SK-N-SH treated with all-trans-retinoic acid at 6 μM for 48 hours (cell line): ENCODE measurements around the gene CCDC40.

Experiments
- ARNTL ChIP-seq: fragments of 450-650 bp; formaldehyde crosslinking; IDR thresholded peaks from 2 replicates; pipeline ENCODE4 v1.5.0; 2020; ENCODE audit warnings: low read depth, mild to moderate bottlenecking, moderate library complexity, borderline replicate concordance
- CSDC2 ChIP-seq: fragments of 250-450 bp; sonication (Bioruptor Pico); IDR thresholded peaks from 2 replicates; pipeline ENCODE4 v1.5.0; 2020; ENCODE audit warnings: mild to moderate bottlenecking, moderate library complexity
- ESRRG ChIP-seq: fragments of 250-450 bp; sonication (Bioruptor Pico); IDR thresholded peaks from 2 replicates; pipeline ENCODE4 v1.6.1; 2021; ENCODE audit warnings: mild to moderate bottlenecking
- ISL1 ChIP-seq: fragments of 250-450 bp; sonication (Bioruptor Pico); IDR thresholded peaks from 2 replicates; pipeline ENCODE4 v2.1.2; 2022; ENCODE audit warnings: mild to moderate bottlenecking, moderate library complexity
- OSR1 ChIP-seq: fragments of 250-450 bp; sonication (Bioruptor Pico); IDR thresholded peaks from 2 replicates; pipeline ENCODE4 v1.8.0; 2022; ENCODE audit warnings: moderate library complexity, mild to moderate bottlenecking, inconsistent platforms
- SNAI2 ChIP-seq: fragments of 250-450 bp; sonication (Bioruptor Pico); IDR thresholded peaks from 2 replicates; pipeline ENCODE4 v1.5.0; 2020; ENCODE audit warnings: mild to moderate bottlenecking, moderate library complexity
- TCF4 ChIP-seq: fragments of 250-450 bp; sonication (Bioruptor Pico); IDR thresholded peaks from 2 replicates; pipeline ENCODE4 v1.8.0; 2021; ENCODE audit warnings: mild to moderate bottlenecking, moderate library complexity, borderline replicate concordance
- TSHZ2 ChIP-seq: fragments of 250-450 bp; sonication (Bioruptor Pico); IDR thresholded peaks from 2 replicates; pipeline ENCODE4 v1.5.0; 2020; ENCODE audit warnings: mild to moderate bottlenecking, moderate library complexity
- ZC3H10 ChIP-seq: fragments of 250-450 bp; sonication (Bioruptor Pico); IDR thresholded peaks from 2 replicates; pipeline ENCODE4 v1.5.1; 2021; ENCODE audit warnings: mild to moderate bottlenecking, moderate library complexity
- ZFP3 ChIP-seq: fragments of 250-450 bp; sonication (Bioruptor Pico); IDR thresholded peaks from 2 replicates; pipeline ENCODE4 v1.5.0; 2020; ENCODE audit warnings: mild to moderate bottlenecking, moderate library complexity
- ZFP30 ChIP-seq: fragments of 450-650 bp; formaldehyde crosslinking; IDR thresholded peaks from 2 replicates; pipeline ENCODE4 v1.5.0; 2022; ENCODE audit warnings: mild to moderate bottlenecking, moderate library complexity
- ZNF70 ChIP-seq: fragments of 450-650 bp; formaldehyde crosslinking; IDR thresholded peaks from 2 replicates; pipeline ENCODE4 v1.5.0; 2020; ENCODE audit warnings: mild to moderate bottlenecking, moderate library complexity
- ZNF8 ChIP-seq: fragments of 450-650 bp; formaldehyde crosslinking; IDR thresholded peaks from 2 replicates; pipeline ENCODE4 v1.5.0; 2020; ENCODE audit warnings: mild to moderate bottlenecking, moderate library complexity
- TF ChIP-seq, protein P1 (sequence below): fragments of 250-450 bp; sonication (Bioruptor Pico); IDR thresholded peaks from 2 replicates; pipeline ENCODE4 v1.8.0; 2020; ENCODE audit warnings: mild to moderate bottlenecking, moderate library complexity, borderline replicate concordance

DNA sequence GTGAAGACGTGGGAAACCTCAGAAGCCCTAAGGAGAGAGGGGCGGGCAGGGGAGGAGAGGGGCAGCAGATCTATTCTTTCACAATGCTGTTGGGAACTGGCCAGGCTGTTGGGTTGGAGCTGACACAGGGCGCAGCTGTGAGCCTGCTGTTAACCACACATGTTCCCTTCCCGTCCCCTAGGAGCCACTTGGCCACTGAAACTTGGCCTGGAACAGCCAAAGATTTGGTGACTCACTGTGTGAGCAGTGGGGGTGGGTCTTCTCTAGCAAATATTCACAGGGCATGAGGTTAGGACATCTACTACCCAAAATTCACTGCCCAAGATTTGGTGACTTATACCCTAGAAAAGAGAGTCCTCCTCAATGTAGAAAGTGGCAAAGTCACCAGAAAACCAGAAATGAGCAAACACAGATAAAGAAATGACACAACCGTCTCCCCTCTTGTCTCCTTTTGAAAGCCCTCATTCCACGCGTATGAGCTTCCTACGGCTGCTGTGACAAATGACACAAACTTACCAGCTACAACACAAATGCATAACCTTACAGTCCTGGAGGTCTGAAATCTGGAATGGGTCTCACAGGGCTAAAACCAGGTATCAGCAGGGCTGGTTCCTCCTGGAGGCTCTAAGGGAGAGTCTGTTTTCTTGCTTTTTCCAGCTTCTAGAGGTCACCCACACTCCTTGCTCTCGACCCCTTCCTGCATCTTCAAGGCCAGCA is 7.0 kb upstream of the CCDC40 start:
- no peak for TF ChIP-seq ZFP30 (CRISPR knock-in tag)
- no peak for TF ChIP-seq ISL1 (CRISPR knock-in tag)
- no peak for TF ChIP-seq ZC3H10
- TF ChIP-seq TCF4 (CRISPR knock-in tag): no peak
- TF ChIP-seq, protein P1, sequence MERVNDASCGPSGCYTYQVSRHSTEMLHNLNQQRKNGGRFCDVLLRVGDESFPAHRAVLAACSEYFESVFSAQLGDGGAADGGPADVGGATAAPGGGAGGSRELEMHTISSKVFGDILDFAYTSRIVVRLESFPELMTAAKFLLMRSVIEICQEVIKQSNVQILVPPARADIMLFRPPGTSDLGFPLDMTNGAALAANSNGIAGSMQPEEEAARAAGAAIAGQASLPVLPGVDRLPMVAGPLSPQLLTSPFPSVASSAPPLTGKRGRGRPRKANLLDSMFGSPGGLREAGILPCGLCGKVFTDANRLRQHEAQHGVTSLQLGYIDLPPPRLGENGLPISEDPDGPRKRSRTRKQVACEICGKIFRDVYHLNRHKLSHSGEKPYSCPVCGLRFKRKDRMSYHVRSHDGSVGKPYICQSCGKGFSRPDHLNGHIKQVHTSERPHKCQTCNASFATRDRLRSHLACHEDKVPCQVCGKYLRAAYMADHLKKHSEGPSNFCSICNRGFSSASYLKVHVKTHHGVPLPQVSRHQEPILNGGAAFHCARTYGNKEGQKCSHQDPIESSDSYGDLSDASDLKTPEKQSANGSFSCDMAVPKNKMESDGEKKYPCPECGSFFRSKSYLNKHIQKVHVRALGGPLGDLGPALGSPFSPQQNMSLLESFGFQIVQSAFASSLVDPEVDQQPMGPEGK: no peak
- no peak for TF ChIP-seq SNAI2 (CRISPR knock-in tag)
- TF ChIP-seq OSR1: no peak
- TF ChIP-seq ESRRG (CRISPR knock-in tag): no peak
- TF ChIP-seq CSDC2 (CRISPR knock-in tag): no peak
- no peak for TF ChIP-seq TSHZ2
- TF ChIP-seq ZNF8 (CRISPR knock-in tag): no peak
- no peak for TF ChIP-seq ZFP3 (CRISPR knock-in tag)
- no peak for TF ChIP-seq ARNTL (CRISPR knock-in tag)
- TF ChIP-seq ZNF70 (CRISPR knock-in tag): no peak
